ENCODE data around the gene SYTL3.

DNA sequence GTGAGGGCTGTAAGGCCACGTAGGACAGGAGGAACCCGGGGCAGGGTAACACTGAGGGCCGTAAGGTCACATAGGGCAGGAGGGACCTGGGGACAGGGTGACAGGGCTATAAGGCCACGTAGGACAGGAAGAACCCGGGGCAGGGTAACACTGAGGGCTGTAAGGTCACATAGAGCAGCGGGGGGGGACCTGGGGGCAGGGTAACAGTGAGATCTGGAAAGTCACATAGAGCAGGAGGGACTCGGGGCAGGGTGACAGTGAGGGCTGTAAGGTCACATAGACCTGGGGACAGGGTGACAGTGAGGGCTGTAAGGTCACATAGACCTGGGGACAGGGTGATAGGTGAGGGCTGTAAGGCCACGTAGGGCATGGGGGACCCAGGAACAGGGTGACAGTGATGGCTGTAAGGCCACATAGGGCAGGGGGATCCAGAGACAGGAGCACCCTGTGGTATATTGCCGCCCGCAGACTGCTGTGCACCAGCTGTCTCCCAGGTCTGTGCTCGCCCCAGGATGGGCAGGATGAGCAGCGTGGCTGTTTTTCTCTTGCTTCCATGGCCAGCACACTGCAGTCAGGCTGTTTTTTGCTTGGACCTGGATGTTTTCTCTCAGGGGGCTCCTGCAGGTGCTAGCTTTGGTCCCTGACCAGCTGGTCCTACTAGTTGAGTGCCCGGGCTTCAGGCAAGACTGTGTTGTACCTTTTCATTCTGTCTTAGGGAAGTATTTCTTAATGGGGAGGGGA, 55.7 kb downstream of the SYTL3 start:
- TF ChIP-seq POLR2A (IDR thresholded peaks at IDR 0.05) (no peak), POLR2AphosphoS5 (IDR thresholded peaks at IDR 0.05) (no peak), EP300 (IDR thresholded peaks at IDR 0.05; ENCODE audit: low read depth) (no peak)
- TF ChIP-seq, protein P1, sequence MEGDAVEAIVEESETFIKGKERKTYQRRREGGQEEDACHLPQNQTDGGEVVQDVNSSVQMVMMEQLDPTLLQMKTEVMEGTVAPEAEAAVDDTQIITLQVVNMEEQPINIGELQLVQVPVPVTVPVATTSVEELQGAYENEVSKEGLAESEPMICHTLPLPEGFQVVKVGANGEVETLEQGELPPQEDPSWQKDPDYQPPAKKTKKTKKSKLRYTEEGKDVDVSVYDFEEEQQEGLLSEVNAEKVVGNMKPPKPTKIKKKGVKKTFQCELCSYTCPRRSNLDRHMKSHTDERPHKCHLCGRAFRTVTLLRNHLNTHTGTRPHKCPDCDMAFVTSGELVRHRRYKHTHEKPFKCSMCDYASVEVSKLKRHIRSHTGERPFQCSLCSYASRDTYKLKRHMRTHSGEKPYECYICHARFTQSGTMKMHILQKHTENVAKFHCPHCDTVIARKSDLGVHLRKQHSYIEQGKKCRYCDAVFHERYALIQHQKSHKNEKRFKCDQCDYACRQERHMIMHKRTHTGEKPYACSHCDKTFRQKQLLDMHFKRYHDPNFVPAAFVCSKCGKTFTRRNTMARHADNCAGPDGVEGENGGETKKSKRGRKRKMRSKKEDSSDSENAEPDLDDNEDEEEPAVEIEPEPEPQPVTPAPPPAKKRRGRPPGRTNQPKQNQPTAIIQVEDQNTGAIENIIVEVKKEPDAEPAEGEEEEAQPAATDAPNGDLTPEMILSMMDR (IDR thresholded peaks at IDR 0.05): no peak
